ENCODE data around the gene CDCP2.

The CDCP2 gene

DNA sequence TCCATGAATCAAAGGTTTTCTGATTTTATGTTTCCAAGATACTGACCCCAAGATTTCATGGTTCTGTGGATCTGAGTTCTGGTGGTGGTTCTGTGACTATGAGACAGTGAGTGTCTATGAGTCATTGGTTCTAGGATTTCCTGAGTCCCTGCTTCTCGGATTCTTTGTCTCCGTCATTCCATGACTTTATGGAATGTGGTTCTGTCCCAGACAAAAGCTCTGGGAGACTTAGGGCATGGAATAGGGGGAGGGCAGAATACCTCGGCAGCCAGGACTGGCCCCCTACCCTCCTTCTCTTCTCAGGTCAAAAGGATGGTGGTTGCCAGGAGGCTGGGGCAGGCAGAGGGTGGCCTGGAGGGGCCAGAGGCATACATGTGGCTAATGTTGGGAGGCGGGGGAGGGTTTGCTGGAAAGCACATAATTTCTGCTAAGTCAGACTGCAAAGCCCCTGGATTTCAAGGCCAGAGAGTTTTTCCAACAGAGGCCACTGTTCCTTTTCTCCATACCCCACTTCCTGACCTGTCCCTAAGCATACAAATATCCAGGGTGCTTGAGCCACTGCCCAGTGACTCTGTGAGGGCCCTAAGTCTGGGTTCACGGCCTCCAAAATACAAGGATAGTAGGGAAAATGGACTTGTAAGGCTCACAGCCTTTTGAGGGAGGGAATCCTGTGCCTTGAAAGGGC is 17.2 kb downstream of the CDCP2 start:
- no peak for DNase-seq

GRCh38 chr1:54134295-54134694 is 18.5 kb downstream of the CDCP2 start:
- no peak for DNase-seq

DNA sequence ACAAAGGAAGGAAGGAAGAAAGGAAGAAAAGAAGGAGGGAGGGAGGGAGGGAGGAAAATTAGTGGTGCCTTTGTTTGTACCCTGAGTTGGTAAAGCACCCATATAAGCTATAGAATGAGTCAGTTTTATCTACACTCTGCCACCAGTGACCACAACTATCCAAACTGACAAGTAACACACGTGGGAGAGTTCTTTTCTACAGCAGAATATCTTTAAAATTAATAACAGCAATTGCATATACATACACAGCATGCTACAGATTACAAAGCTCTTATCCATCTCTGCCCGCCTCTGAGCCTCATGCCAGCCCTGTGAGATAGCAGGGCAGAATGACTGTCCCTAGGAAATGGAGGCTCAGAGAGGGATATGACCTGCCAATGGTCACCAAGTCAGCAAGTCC is 20.3 kb downstream of the CDCP2 start:
- DNase-seq = no peak

GRCh38 chr1:54131419-54131818 is 21.4 kb downstream of the CDCP2 start:
- DNase-seq = no peak

DNA sequence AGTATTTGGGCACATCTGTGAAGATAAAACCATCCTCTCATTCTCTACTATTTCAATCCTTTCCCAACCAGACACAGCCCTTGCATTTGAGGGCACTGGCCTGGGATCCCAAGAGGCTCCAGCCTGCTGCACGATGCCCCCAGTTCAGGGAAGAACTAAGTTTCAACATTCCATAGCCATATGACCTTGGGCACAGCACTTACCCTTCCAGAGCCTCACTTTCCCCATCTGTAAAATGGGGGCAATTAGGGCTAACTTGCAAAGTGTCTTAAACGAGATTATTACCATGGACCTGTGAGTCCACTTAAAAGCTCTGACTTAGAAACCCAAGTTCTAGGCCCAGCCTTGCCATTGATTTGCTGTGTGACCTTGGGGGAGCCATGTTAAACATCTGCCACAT is 22.9 kb downstream of the CDCP2 start:
- DNase-seq = no peak

DNA sequence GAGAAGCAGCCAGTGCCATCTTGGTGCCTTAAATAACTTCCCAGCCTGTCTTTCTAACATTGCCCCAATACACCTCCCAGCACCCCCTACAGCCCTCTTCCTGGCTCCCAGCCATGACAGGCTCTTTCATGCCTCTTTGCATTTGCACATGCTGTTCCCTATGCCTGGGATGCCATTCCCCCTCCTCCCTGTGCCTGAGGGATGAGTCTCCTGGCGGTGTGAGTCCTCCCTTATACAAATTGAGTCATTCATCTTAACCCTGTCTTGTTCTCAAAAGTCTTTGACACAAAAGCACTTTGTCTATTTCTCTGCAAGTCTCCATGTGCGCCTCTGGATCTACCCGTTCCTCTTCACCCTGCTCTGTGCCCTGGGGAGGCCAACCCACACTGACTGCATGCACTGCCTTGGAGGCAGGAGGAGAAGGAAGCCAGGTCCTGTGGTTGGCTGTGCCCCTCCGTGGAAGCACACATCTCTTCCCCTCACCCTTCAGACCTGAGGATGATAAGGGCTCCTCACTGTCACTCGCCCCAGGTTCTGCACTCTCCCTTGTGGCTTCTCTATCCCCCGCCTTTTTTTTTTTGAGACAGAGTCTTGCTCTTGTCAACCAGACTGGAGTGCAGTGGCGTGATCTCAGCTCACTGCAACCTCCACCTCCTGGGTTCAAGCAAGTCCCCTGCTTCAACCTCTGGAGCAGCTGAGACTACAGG is 25.1 kb downstream of the CDCP2 start:
- no peak for DNase-seq

DNA sequence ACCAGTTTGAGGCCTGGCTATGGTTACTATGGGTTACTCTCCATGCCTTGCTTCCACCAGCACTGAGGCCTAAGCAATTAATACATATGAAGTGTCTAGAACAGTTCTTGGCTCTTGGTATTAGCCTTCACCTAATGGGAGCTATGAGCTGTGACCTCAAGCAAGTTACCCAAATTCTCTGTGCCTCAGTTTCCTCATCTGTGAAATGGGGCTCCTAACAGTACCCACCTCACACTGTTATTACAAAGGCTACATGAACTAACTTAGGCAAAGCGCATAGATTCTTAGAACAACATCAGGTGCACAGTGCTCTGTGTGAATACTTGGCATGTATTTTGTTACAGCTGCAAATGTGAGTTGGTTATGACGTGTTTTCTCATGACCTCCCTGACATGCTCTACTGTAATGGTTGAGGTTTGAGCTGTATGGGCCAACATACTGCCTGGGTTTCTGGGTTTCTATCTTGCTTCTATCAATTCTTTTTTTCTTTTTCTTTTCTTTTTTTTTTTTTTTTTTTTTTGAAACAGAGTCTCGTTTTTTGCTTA is 26.5 kb downstream of the CDCP2 start:
- DNase-seq = no peak

DNA sequence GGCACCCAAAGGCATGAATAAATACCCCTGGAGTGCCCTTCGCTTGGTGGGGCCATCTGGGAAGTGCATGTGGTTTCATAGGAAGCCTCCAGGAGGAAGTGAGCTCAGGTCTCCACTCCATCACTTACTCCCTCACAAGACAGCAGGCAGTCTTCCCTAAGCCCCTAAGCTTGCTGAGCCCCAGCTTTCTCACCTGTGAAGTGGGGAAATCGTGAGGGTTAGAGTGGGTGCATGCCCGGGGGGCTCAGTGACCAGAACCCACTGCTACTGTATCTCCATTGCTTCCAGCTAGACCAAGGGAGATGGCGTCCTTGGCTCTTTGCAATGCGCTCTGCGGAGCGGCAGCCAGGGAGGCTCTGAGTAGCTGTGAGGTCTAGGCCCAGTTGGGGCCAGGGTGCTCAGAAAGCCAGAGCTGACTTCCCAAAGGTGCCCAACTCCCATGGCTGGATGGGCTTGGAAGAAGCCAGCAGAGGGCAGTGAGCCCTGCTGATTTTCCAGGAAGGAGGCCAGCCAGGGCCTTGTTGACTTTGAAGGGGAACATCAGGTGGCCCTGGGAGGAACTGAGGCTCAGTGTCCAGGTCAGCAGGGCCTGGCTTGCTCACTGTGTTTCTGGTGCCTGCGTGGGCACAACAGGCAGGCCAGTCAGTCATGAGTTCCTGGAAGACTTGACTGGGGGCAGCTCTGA is 27.3 kb downstream of the CDCP2 start:
- no peak for DNase-seq

- no peak for DNase-seq
Measured at GRCh38 chr1:54124906-54125305, 27.9 kb downstream of the CDCP2 start.

DNA sequence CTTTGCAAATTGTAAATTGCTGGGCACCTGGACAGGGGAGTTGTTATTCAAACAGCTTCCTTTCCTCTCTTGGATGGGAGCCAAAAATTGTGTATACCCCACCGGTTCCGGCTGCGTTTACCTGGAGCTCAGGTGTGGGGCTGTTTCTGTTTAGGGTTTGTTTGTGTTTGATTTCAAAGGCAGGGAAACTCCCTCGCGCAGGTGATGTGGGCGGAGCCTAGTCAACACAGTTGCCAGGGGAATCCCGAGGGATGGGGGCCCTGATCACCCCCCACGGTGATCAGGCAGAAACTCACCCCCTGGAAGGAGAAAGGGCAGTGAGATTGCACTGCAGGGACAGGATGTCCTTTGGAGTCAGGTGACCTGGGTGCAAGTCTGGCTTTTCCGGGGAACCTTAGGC is 28.3 kb downstream of the CDCP2 start:
- DNase-seq = no peak

- DNase-seq = no peak
Measured at GRCh38 chr1:54122992-54123391, 29.8 kb downstream of the CDCP2 start.

GRCh38 chr1:54122135-54122751 is 30.6 kb downstream of the CDCP2 start:
- no peak for DNase-seq

DNA sequence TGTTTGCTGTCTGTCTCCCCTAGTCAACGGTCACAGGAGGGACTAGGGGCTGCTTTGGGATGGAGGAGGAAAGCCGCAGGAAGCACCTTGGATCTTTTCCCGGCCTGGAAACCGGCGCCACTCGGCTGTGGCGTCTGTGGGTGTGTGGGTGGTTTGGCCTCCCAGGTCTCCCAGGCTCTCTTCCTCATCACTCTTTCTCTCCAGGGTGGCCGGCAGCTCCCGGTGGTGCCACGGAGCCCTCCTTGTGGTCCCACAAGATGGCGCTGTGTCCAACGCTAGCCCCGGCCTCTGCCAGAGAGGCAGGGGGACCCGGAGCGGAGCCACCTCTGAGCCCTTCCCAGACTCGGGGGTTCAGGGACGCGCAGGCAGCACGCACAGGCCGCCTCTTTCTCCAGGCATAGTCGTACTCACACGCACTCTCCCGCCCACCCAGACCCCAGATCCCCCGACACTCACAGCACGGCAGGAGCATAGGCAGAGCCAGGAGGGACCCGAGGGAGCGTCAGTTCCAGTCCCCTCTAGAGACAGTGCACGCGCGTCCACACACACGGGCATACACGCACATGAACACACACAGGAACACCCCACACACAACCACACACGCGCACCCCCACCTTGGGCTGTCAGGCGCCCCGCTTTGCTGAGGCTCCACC is 31.2 kb downstream of the CDCP2 start:
- peak; percentile 94 for DNase-seq

DNA sequence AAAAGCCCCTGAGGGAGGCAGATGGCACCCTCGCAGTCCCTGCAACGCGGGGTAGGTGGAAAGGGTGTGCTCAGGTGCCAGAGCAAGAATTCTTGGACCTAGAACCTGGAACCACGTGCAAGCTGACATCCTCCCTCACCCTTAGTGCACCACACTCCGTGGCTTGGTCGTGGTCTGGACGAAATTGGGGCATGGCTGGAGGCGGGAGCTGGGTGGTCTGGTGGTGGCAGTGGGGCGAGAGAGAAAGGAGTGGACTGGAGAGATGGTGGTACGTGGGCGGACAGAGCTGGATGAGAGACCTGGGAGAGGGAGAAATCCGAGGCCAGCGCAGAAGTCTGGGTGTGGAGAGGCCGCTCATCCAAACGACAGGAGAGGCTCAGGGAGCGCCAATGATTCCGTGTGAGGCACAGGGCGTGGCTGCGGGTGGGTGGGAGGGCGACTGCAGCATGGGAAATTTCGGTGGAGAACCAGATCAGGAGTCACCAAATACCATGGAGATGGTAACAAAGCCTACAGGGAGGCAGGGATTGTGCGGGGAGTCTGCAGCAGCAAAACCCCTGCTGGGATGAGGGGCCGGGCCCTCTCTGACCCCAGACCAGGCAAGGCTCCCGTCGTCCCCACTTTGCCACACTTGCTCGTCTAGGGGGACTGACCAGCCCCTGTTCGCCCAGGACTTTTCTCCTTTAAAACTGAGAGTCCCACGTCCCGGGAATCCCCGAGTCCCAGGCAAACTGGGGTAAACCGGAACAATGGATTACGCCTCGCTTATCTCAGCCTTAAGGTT is 31.9 kb downstream of the CDCP2 start:
- no peak for DNase-seq

DNA sequence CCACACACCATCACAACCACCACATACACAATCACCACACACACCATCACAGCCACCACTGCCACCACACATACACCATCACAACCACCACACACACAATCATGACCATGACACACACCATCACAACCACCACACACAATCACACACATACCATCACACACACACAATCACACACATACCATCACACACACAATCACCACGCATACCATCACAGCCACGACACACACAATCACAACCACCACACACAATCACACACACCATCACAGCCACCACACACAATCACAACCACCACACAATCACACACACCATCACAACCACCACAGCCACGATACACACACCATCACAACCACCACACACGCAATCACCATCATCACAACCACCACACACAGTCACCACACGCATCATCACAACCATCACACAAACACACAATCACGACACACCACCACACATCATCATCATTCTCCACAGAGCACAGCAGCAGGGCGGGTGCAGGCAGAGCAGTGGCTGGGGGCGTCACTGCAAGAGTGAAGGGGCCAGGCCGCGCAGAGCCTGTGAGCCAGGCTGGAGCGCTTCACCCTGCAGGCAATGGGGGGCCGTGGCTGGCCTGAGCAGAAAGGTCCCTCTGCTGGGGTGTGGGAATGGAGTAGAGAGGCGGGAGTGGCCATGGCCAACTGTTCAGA is 32.6 kb downstream of the CDCP2 start:
- DNase-seq = no peak

- DNase-seq = no peak
Measured at GRCh38 chr1:54118704-54119103, 34.1 kb downstream of the CDCP2 start.

DNA sequence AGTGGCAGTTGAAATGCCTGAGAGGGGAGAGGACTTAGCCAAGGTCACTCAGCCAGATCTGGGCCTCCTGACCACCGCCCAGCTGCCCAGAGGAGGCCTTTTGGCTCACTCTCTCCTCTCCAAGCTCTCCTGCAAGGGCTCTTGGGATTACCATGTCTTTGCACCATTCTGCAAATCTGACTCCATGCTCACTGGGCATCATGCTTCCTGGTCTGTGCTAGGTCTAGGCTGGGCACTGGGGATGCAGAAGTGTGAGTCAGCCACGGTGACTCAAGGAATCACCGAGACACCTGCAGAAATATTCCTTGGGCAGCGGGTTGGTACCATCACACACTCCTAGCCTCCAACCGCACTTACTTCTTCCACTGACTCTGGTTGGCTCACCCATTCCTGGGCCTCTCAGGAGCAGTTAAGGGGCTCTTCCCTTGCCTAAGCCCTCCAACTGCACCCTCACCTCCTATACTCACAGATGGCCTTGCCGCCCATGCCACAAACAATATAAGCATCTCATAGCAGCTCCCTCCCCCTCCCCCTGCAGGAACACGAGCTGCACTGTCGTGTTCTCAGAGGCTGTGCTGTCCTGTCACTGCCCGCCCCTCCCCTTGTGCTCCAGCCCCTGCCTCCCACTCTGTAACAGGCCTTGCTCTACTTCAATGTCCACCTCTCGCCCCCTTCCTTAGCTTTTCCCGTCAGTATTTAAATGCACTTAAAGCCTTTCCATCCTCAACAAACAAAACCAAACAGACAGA is 34.8 kb downstream of the CDCP2 start:
- peak; percentile 47 for DNase-seq

GRCh38 chr1:54115520-54115919 is 37.3 kb downstream of the CDCP2 start:
- no peak for DNase-seq

GRCh38 chr1:54114955-54115354 is 37.8 kb downstream of the CDCP2 start:
- no peak for DNase-seq

GRCh38 chr1:54114001-54114400 is 38.8 kb downstream of the CDCP2 start:
- DNase-seq = no peak
